CD14-positive monocyte (primary cell): Measurements from ENCODE around the gene BCR. TPM values are rescaled to one million over a fixed set of nuclear protein-coding genes. Genes with fewer than 3 reads are reported as not detected.

Source experiments
- DNase-seq, 3 donors: peaks; one replicate each; pipeline ENCODE4 v3.0.0-alpha.2; 2011 to 2022
- H2AFZ ChIP-seq: 2 replicates; pipeline ENCODE4 v1.6.0; 2012; ENCODE audit warnings: mild to moderate bottlenecking, low read depth, low read length, inconsistent platforms; ENCODE audit not compliant: insufficient read depth, poor library complexity, severe bottlenecking
- H3K27ac ChIP-seq, 2 donors: 1 replicate in 1 of 2; 2 replicates in 1 of 2; pipeline ENCODE4 v1.5.1; 2012 to 2013; ENCODE audit warnings: low read length in 2 of 2, control low read depth in 1 of 2, inconsistent platforms in 1 of 2, low read depth in 1 of 2, mild to moderate bottlenecking in 1 of 2
- H3K27me3 ChIP-seq, 2 donors: one replicate each; pipeline versions ENCODE4 v1.6.0 to v1.6.1; 2011 to 2013; ENCODE audit warnings: low read length in 2 of 2; ENCODE audit not compliant: control insufficient read depth in 2 of 2, insufficient read depth in 2 of 2
- H3K36me3 ChIP-seq, 2 donors: replicated peaks in 1 of 2; 1 replicate in 1 of 2; 2 replicates in 1 of 2; pipeline versions ENCODE4 v1.5.1 to v1.6.1; 2012 to 2013; ENCODE audit warnings: low read length in 2 of 2, control low read depth in 1 of 2, inconsistent platforms in 1 of 2, mild to moderate bottlenecking in 1 of 2; ENCODE audit not compliant: insufficient read depth in 2 of 2, control insufficient read depth in 1 of 2
- H3K4me1 ChIP-seq, 2 donors: 1 replicate in 1 of 2; 2 replicates in 1 of 2; pipeline versions ENCODE4 v1.5.1 to v1.6.1; 2012 to 2013; ENCODE audit warnings: low read length in 2 of 2, control low read depth in 1 of 2, inconsistent platforms in 1 of 2, mild to moderate bottlenecking in 1 of 2, moderate library complexity in 1 of 2; ENCODE audit not compliant: insufficient read depth in 2 of 2, control insufficient read depth in 1 of 2
- H3K4me2 ChIP-seq: replicated peaks from 2 replicates; pipeline ENCODE3; 2012; ENCODE audit warnings: low read length, moderate library complexity, mild to moderate bottlenecking; ENCODE audit not compliant: poor library complexity, severe bottlenecking; ENCODE audit errors: extremely low read depth
- H3K4me3 ChIP-seq, 3 experiments: fragments of 200-600 bp in 1 of 3; sonication (generic) in 1 of 3; replicated peaks in 1 of 3; 1 replicate in 2 of 3; 2 replicates in 1 of 3; pipeline ENCODE4 v1.5.1; 2011 to 2013; ENCODE audit warnings: low read length in 3 of 3, mild to moderate bottlenecking in 3 of 3, control low read depth in 2 of 3, low read depth in 2 of 3, inconsistent platforms in 1 of 3, moderate library complexity in 1 of 3
- H3K79me2 ChIP-seq: 2 replicates; pipeline ENCODE4 v1.6.0; 2012; ENCODE audit warnings: mild to moderate bottlenecking, control low read depth, inconsistent platforms, low read length, moderate library complexity; ENCODE audit not compliant: insufficient read depth
- H3K9ac ChIP-seq: 2 replicates; pipeline ENCODE4 v1.6.0; 2017; ENCODE audit warnings: low read length, mild to moderate bottlenecking; ENCODE audit not compliant: insufficient read depth, poor library complexity, severe bottlenecking
- H3K9me3 ChIP-seq, 2 donors: replicated peaks in 1 of 2; 1 replicate in 1 of 2; 2 replicates in 1 of 2; pipeline versions ENCODE4 v1.5.1 to v1.6.1; 2012 to 2013; ENCODE audit warnings: low read length in 2 of 2, control low read depth in 1 of 2; ENCODE audit not compliant: control insufficient read depth in 1 of 2, insufficient read depth in 1 of 2
- H4K20me1 ChIP-seq: 2 replicates; pipeline ENCODE4 v1.6.0; 2012; ENCODE audit warnings: mild to moderate bottlenecking, low read length, control low read depth, moderate library complexity; ENCODE audit not compliant: insufficient read depth
- H3K27ac Mint-ChIP-seq, 7 donors: one replicate each; pipeline ENCODE4 v1.8.0; 2020; ENCODE audit warnings: mild to moderate bottlenecking in 7 of 7, mixed read lengths in 7 of 7, moderate library complexity in 6 of 7, inconsistent platforms in 2 of 7
- H3K27me3 Mint-ChIP-seq, 3 donors: one replicate each; pipeline ENCODE4 v1.8.0; 2021 to 2022; ENCODE audit warnings: low read depth in 3 of 3, mild to moderate bottlenecking in 3 of 3, mixed read lengths in 3 of 3, moderate library complexity in 3 of 3, inconsistent platforms in 1 of 3
- H3K36me3 Mint-ChIP-seq, 2 donors: one replicate each; pipeline ENCODE4 v1.8.0; 2020; ENCODE audit warnings: mixed read lengths in 2 of 2, inconsistent platforms in 1 of 2, mild to moderate bottlenecking in 1 of 2
- H3K4me1 Mint-ChIP-seq: one replicate; pipeline ENCODE4 v1.8.0; 2020; ENCODE audit warnings: mild to moderate bottlenecking, mixed read lengths
- H3K4me3 Mint-ChIP-seq, 2 donors: one replicate each; pipeline ENCODE4 v1.8.0; 2020; ENCODE audit warnings: mild to moderate bottlenecking in 2 of 2, mixed read lengths in 2 of 2, moderate library complexity in 1 of 2
- H3K9me3 Mint-ChIP-seq, 7 donors: one replicate each; pipeline ENCODE4 v1.8.0; 2020 to 2022; ENCODE audit warnings: mixed read lengths in 7 of 7, mild to moderate bottlenecking in 6 of 7, moderate library complexity in 6 of 7, inconsistent platforms in 2 of 7
- CTCF ChIP-seq: fragments of 200-600 bp; IDR thresholded peaks from one replicate; pipeline ENCODE4 v1.8.0; 2022; ENCODE audit warnings: antibody characterized with exemption, mild to moderate bottlenecking
- WGBS: methylation state at CpG from one replicate; pipeline ENCODE4 v1.1.5; 2013; ENCODE audit warnings: missing lambda C conversion rate; ENCODE audit not compliant: insufficient coverage; 5-methylcytosine and 5-hydroxymethylcytosine counted together
- intact Hi-C, 2 donors: fragments of 100-400 bp; cut with micrococcal nuclease; formaldehyde crosslinking; loops; one replicate each; pipeline versions ENCODE4 v1.15.0 to v1.15.1; 2023
- polyA plus RNA-seq, 3 donors: library from polyadenylated mRNA; depleted of rRNA in 1 of 3; unstranded in 2 of 3; stranded (reverse) in 1 of 3; fragments of 300-500 nt in 2 of 3; fragments of >200 nt in 1 of 3; fragmentation: Illumina TruSeq in 2 of 3; gene quantifications; 1 replicate in 2 of 3; 2 replicates in 1 of 3; pipeline ENCODE4 v1.2.3, GENCODE V29; 2012 to 2021

BCR gene
- polyA plus RNA-seq, 3 donors: 0.97 to 20.9 (median 0.97) TPM

GRCh38 chr22:23361676-23362075 lies 181.4 kb downstream of the BCR start:
- H3K36me3 Mint-ChIP-seq: no peaks in the 10 kb centered on the region
- Histone ChIP-seq H3K79me2 (no peaks in the 10 kb centered on the region), H3K9ac (no peak overlapping the region), H3K4me3 (no peak overlapping the region), H3K36me3 (no peaks in the 10 kb centered on the region), H3K27ac (no peak overlapping the region), H3K4me1 (no peaks in the 10 kb centered on the region), H2AFZ (no peak overlapping the region), H3K27me3 (no peaks in the 10 kb centered on the region), H4K20me1 (no peaks in the 10 kb centered on the region), H3K9me3 (no peaks in the 10 kb centered on the region), H3K4me2 (no peak overlapping the region)
- H3K27me3 Mint-ChIP-seq: peaks cover 0 to 3% (median 0%) of the 10 kb centered on the region in 3 donors
- no peak overlapping the region for H3K27ac Mint-ChIP-seq
- intact Hi-C loops: no loop called here
- TF ChIP-seq CTCF: no peak
- H3K9me3 Mint-ChIP-seq: peaks cover 0 to 2% (median 0%) of the 10 kb centered on the region in 7 donors
- H3K4me3 Mint-ChIP-seq: no peak overlapping the region
- no peak for DNase-seq
- no peaks in the 10 kb centered on the region for H3K4me1 Mint-ChIP-seq

GRCh38 chr22:23363683-23364082 lies 183.4 kb downstream of the BCR start:
- no peak for DNase-seq
- Histone ChIP-seq H3K36me3 (no peaks in the 10 kb centered on the region), H3K9me3 (no peaks in the 10 kb centered on the region), H3K79me2 (no peaks in the 10 kb centered on the region), H3K4me3 (no peak overlapping the region), H4K20me1 (no peaks in the 10 kb centered on the region), H3K4me2 (no peak overlapping the region), H3K9ac (no peak overlapping the region), H3K27me3 (no peaks in the 10 kb centered on the region), H2AFZ (no peak overlapping the region), H3K4me1 (no peaks in the 10 kb centered on the region), H3K27ac (no peak overlapping the region)
- Mint-ChIP-seq H3K4me1 (no peaks in the 10 kb centered on the region), H3K9me3 (peaks cover 0 to 2% (median 0%) of the 10 kb centered on the region in 7 donors), H3K36me3 (no peaks in the 10 kb centered on the region), H3K27me3 (peaks cover 0 to 12% (median 0%) of the 10 kb centered on the region in 3 donors), H3K4me3 (no peak overlapping the region), H3K27ac (no peak overlapping the region)
- intact Hi-C loops: no loop called here
- TF ChIP-seq CTCF: no peak
- WGBS: 73% methylated on average over 2 of the region's 3 CpGs
